Heart right ventricle (tissue), 16 donors: ENCODE data around the gene C12orf42. TPM values are rescaled to one million over a fixed set of nuclear protein-coding genes. Genes with fewer than 3 reads are reported as not detected.

Experiments
- ATAC-seq, 8 donors: fragments of 200-7000 bp; cut with Tn5 transposase; one replicate each; pipeline ENCODE4 v1.9.1; 2020; ENCODE audit warnings: mild to moderate bottlenecking in 8 of 8, moderate library complexity in 8 of 8, moderate number of reproducible peaks in 1 of 8
- DNase-seq, 2 donors: peaks; one replicate each; pipeline ENCODE4 v3.0.0-alpha.2; 2020
- H3K27ac ChIP-seq, 10 donors: fragments of 200-600 bp; sonication (generic) in 2 of 10; one replicate each; pipeline versions ENCODE4 v1.5.0 to v1.8.0; 2020 to 2022; ENCODE audit warnings: mild to moderate bottlenecking in 3 of 10
- H3K27me3 ChIP-seq, 7 donors: fragments of 200-600 bp; one replicate each; pipeline ENCODE4 v1.8.0; 2021 to 2022; ENCODE audit warnings: mild to moderate bottlenecking in 2 of 7
- H3K36me3 ChIP-seq, 9 donors: fragments of 200-600 bp; sonication (generic) in 1 of 9; one replicate each; pipeline versions ENCODE4 v1.5.0 to v1.8.0; 2020 to 2022; ENCODE audit warnings: mild to moderate bottlenecking in 2 of 9
- H3K4me1 ChIP-seq, 9 donors: fragments of 200-600 bp; sonication (generic) in 1 of 9; one replicate each; pipeline versions ENCODE4 v1.5.0 to v1.8.0; 2020 to 2022; ENCODE audit warnings: mild to moderate bottlenecking in 4 of 9
- H3K4me3 ChIP-seq, 10 donors: fragments of 200-600 bp; sonication (generic) in 2 of 10; one replicate each; pipeline versions ENCODE4 v1.5.0 to v1.8.0; 2020 to 2022; ENCODE audit warnings: mild to moderate bottlenecking in 7 of 10, moderate library complexity in 2 of 10
- H3K9me3 ChIP-seq, 11 donors: fragments of 200-600 bp in 10 of 11; sonication (generic) in 2 of 11; one replicate each; pipeline versions ENCODE4 v1.5.0 to v1.8.0; 2013 to 2022; ENCODE audit warnings: mild to moderate bottlenecking in 2 of 11, control low read depth in 1 of 11, moderate library complexity in 1 of 11
- CTCF ChIP-seq, 9 donors: fragments of 200-600 bp; sonication (generic) in 2 of 9; IDR thresholded peaks; one replicate each; pipeline versions ENCODE4 v1.5.0 to v1.8.0; 2021 to 2022; ENCODE audit warnings: antibody characterized with exemption in 9 of 9, mild to moderate bottlenecking in 5 of 9, moderate library complexity in 1 of 9
- WGBS, 2 donors: extraction: QIAGEN DNeasy Blood & Tissue Kit; methylation state at CpG; one replicate each; pipeline ENCODE4 v1.1.7; 2013; ENCODE audit warnings: inconsistent platforms in 1 of 2; 5-methylcytosine and 5-hydroxymethylcytosine counted together
- intact Hi-C, 10 donors: fragments of 100-400 bp; cut with DNase I; formaldehyde crosslinking; loops; one replicate each; pipeline versions ENCODE4 v1.11.1 to v1.14.2; 2022
- polyA plus RNA-seq, 2 donors: library from polyadenylated mRNA; stranded (reverse); fragments of 200-250 nt; gene quantifications; one replicate each; pipeline ENCODE4 v1.2.3, GENCODE V29; 2013
- total RNA-seq, 10 donors: library from RNA; stranded (reverse); fragmentation: NEBNext Ultra II Directional in 3 of 10; extraction: Animal tissue kit (Norgen Biotek cat#: 25700) in 3 of 10; gene quantifications; one replicate each; pipeline versions ENCODE4 v1.2.1 to v1.2.4, GENCODE V29; 2021 to 2023
- donor health status: Arrhythmogenic right ventricular cardiomyopathy.
- donor health status: ischemic (EF 13 %, LVEDD 7.1; RV severe dilation, severe dysfunction).
- donor health status: healthy with polysubstance abuse.
- donor health status: DM: no; HTN: yes; CAD: no.
- donor health status: DM: no; HTN: no; CAD: no.
- donor health status: ischemic (EF 25% LVEDD 6.9; RV normal size, moderate dysfunction).
- donor health status: ischemic (EF 25% LVEDD 5.7; RV mildly dilated, moderate dysfunction).
- donor health status: healthy.
- donor health status: DM: yes; HTN: yes; CAD: no.
- donor health status: Ischemic cardiomyopathy.
- donor health status: ischemic (EF 35%, LVEDD 5.7; RV mildly dilated, moderate dysfunction).
- donor health status: nonischemic (EF 11% LVEDD 7.7; RV severe dilation, severe dysfunction).
- donor health status: DM: yes; HTN: yes; CAD: no.
- donor health status: PGD.
- donor health status: ischemic (EF 29% LVEDD 5.4; RV normal size, mild dysfunction).
- donor health status: nonischemic (EF 23%, LVEDD 6.1; RV moderate dilation, normal function).

Gene C12orf42
- total and polyA plus RNA-seq, 12 donors, result 0.21 TPM; not detected in 11

- ATAC-seq (no peak), DNase-seq (no peak)
- no peak for TF ChIP-seq CTCF (IDR thresholded peaks at IDR 0.05)
- no peak overlapping the region for H3K27ac ChIP-seq
- 42 to 52% methylated on average over 4 of the region's 4 CpGs for WGBS, 2 donors
- no peaks in the 10 kb centered on the region for H3K27me3 ChIP-seq
- intact Hi-C loops, result no loop called here
- peaks cover 0 to 31% (median 0%) of the 10 kb centered on the region in 11 donors for H3K9me3 ChIP-seq
- no peaks in the 10 kb centered on the region for H3K4me1 ChIP-seq
- H3K36me3 ChIP-seq, result no peaks in the 10 kb centered on the region
- no peak overlapping the region for H3K4me3 ChIP-seq
Observed at GRCh38 chr12:103422746-103423515, 72.8 kb downstream of the C12orf42 start.

- Histone ChIP-seq H3K27ac (no peak overlapping the region), H3K36me3 (no peaks in the 10 kb centered on the region), H3K9me3 (peaks cover 0 to 25% (median 0%) of the 10 kb centered on the region in 11 donors), H3K4me3 (no peak overlapping the region), H3K27me3 (no peaks in the 10 kb centered on the region), H3K4me1 (no peaks in the 10 kb centered on the region)
- WGBS, 2 donors, result 56 to 63% methylated on average over 4 of the region's 4 CpGs
- no peak for DNase-seq
- intact Hi-C loops, result no loop called here
- ATAC-seq, result no peak
- TF ChIP-seq CTCF (IDR thresholded peaks at IDR 0.05), result no peak
Observed at GRCh38 chr12:103422328-103422727, 73.4 kb downstream of the C12orf42 start.

GRCh38 chr12:103421402-103421801, 74.4 kb downstream of the C12orf42 start:
- Histone ChIP-seq H3K36me3 (no peaks in the 10 kb centered on the region), H3K4me1 (no peaks in the 10 kb centered on the region), H3K27me3 (no peaks in the 10 kb centered on the region), H3K9me3 (peaks cover 0 to 18% (median 0%) of the 10 kb centered on the region in 11 donors), H3K27ac (no peak overlapping the region), H3K4me3 (no peak overlapping the region)
- no peak for DNase-seq
- ATAC-seq, result no peak
- WGBS, 2 donors, result 92 to 97% methylated on average over 1 of the region's 1 CpG
- intact Hi-C loops, result no loop called here
- TF ChIP-seq CTCF (IDR thresholded peaks at IDR 0.05), result no peak

GRCh38 chr12:103415681-103416080, 80.1 kb downstream of the C12orf42 start:
- H3K4me3 ChIP-seq, result no peak overlapping the region
- peaks cover 0 to 7% (median 0%) of the 10 kb centered on the region in 11 donors for H3K9me3 ChIP-seq
- H3K27me3 ChIP-seq, result no peaks in the 10 kb centered on the region
- no peaks in the 10 kb centered on the region for H3K4me1 ChIP-seq
- DNase-seq (no peak), ATAC-seq (no peak)
- intact Hi-C loops, result no loop called here
- 63 to 89% methylated on average over 2 of the region's 2 CpGs for whole genome bisulfite sequencing, 2 donors
- H3K36me3 ChIP-seq, result no peaks in the 10 kb centered on the region
- TF ChIP-seq CTCF (IDR thresholded peaks at IDR 0.05), result no peak
- H3K27ac ChIP-seq, result no peak overlapping the region
